IMR-90 (cell line): ENCODE measurements around the gene TNFRSF1B. TPM values are rescaled to one million over a fixed set of nuclear protein-coding genes. Genes with fewer than 3 reads are reported as not detected.

Experiments
- ATAC-seq: fragments of 200-7000 bp; cut with Tn5 transposase; 2 replicates; pipeline ENCODE4 v1.9.1; 2020; ENCODE audit warnings: low read depth, mild to moderate bottlenecking, moderate library complexity
- BruUV-seq: library from RNA; stranded (reverse); fragments of 400-500 nt; replicated peaks from 2 replicates; lab custom pipeline; 2021; lab: Mats Ljungman, UMichigan
- CTCF ChIA-PET: fragments of 300-600 bp; formaldehyde crosslinking; extraction: SDS; loops from one replicate; lab custom pipeline; 2021; ENCODE audit warnings: antibody characterized with exemption; lab: Yijun Ruan, JAX
- POLR2A ChIA-PET: fragments of 300-600 bp; sonication (Branson Sonifier 250); formaldehyde crosslinking; loops from one replicate; lab custom pipeline; 2022; ENCODE audit warnings: antibody characterized with exemption; ENCODE audit not compliant: unreplicated experiment; lab: Charles Lee
- DNase-seq: peaks from one replicate; pipeline ENCODE4 v3.0.0; 2013
- H2AFZ ChIP-seq: replicated peaks from 2 replicates; pipeline ENCODE3; 2013; ENCODE audit warnings: low read length, mild to moderate bottlenecking; ENCODE audit not compliant: poor library complexity
- H2AK5ac ChIP-seq: 2 replicates; pipeline ENCODE4 v1.6.1; 2013; ENCODE audit warnings: low read depth, low read length, inconsistent platforms
- H2AK9ac ChIP-seq: replicated peaks from 2 replicates; pipeline ENCODE3; 2013; ENCODE audit warnings: mild to moderate bottlenecking, low read depth, low read length, moderate library complexity; ENCODE audit not compliant: poor library complexity
- H2BK120ac ChIP-seq: 2 replicates; pipeline ENCODE4 v1.6.1; 2013; ENCODE audit warnings: low read depth, low read length, inconsistent platforms
- H2BK15ac ChIP-seq: 3 replicates; pipeline ENCODE4 v1.6.1; 2013; ENCODE audit warnings: low read depth, low read length, inconsistent platforms
- H2BK20ac ChIP-seq: 2 replicates; pipeline ENCODE4 v1.6.1; 2013; ENCODE audit warnings: low read depth, mild to moderate bottlenecking, inconsistent platforms, low read length, moderate library complexity
- H2BK5ac ChIP-seq: 2 replicates; pipeline ENCODE4 v1.6.1; 2013; ENCODE audit warnings: mild to moderate bottlenecking, low read depth, low read length, inconsistent platforms; ENCODE audit not compliant: poor library complexity, severe bottlenecking
- H3K14ac ChIP-seq: replicated peaks from 2 replicates; pipeline ENCODE4 v1.6.1; 2013; ENCODE audit warnings: low read depth, low read length, inconsistent platforms
- H3K18ac ChIP-seq: 2 replicates; pipeline ENCODE4 v1.6.1; 2013; ENCODE audit warnings: low read depth, low read length, control low read depth
- H3K23ac ChIP-seq: 2 replicates; pipeline ENCODE4 v1.6.1; 2013; ENCODE audit warnings: low read depth, low read length, inconsistent platforms
- H3K27ac ChIP-seq: 2 replicates; pipeline ENCODE4 v1.5.1; 2013; ENCODE audit warnings: mild to moderate bottlenecking, control low read depth, low read length; ENCODE audit not compliant: insufficient read depth
- H3K27me3 ChIP-seq: 2 replicates; pipeline ENCODE4 v1.6.1; 2013; ENCODE audit warnings: low read length; ENCODE audit not compliant: control insufficient read depth, insufficient read depth
- H3K36me3 ChIP-seq: 2 replicates; pipeline ENCODE4 v1.6.1; 2013; ENCODE audit warnings: low read length, mixed read lengths; ENCODE audit not compliant: control insufficient read depth, insufficient read depth
- H3K4ac ChIP-seq: 2 replicates; pipeline ENCODE4 v1.6.1; 2013; ENCODE audit warnings: low read depth, low read length, inconsistent platforms
- H3K4me1 ChIP-seq: 2 replicates; pipeline ENCODE4 v1.6.1; 2013; ENCODE audit warnings: low read length, mixed read lengths; ENCODE audit not compliant: control insufficient read depth, insufficient read depth
- H3K4me2 ChIP-seq: 2 replicates; pipeline ENCODE4 v1.6.1; 2013; ENCODE audit warnings: low read depth, mild to moderate bottlenecking, control low read depth, low read length, moderate library complexity
- H3K4me3 ChIP-seq: 2 replicates; pipeline ENCODE4 v1.5.1; 2013; ENCODE audit warnings: low read depth, mild to moderate bottlenecking, control low read depth, low read length, moderate library complexity; ENCODE audit not compliant: insufficient read depth
- H3K56ac ChIP-seq: 2 replicates; pipeline ENCODE4 v1.6.1; 2013; ENCODE audit warnings: low read length, inconsistent platforms; ENCODE audit not compliant: insufficient read depth; ENCODE audit errors: extremely low read depth
- H3K79me1 ChIP-seq, 2 experiments: 2 replicates each; pipeline ENCODE4 v1.6.1; 2013; ENCODE audit warnings: low read length in 2 of 2, inconsistent platforms in 1 of 2, low read depth in 1 of 2
- H3K9ac ChIP-seq: 2 replicates; pipeline ENCODE4 v1.6.1; 2013; ENCODE audit warnings: low read depth, low read length, control low read depth
- H3K9me1 ChIP-seq: 2 replicates; pipeline ENCODE4 v1.6.1; 2013; ENCODE audit warnings: low read length, inconsistent platforms; ENCODE audit not compliant: insufficient read depth
- H3K9me3 ChIP-seq: 2 replicates; pipeline ENCODE4 v1.6.1; 2013; ENCODE audit warnings: low read length; ENCODE audit not compliant: control insufficient read depth, insufficient read depth
- H4K20me1 ChIP-seq: 2 replicates; pipeline ENCODE4 v1.6.1; 2013; ENCODE audit warnings: low read length, inconsistent platforms; ENCODE audit not compliant: insufficient read depth
- H4K5ac ChIP-seq: 2 replicates; pipeline ENCODE4 v1.6.1; 2013; ENCODE audit warnings: mild to moderate bottlenecking, low read depth, low read length, control low read depth
- H4K8ac ChIP-seq, 2 experiments: 2 replicates each; pipeline ENCODE4 v1.6.1; 2013; ENCODE audit warnings: low read depth in 2 of 2, low read length in 2 of 2, control low read depth in 1 of 2, inconsistent platforms in 1 of 2
- H4K91ac ChIP-seq: 2 replicates; pipeline ENCODE4 v1.6.1; 2013; ENCODE audit warnings: low read depth, low read length, inconsistent platforms; ENCODE audit not compliant: insufficient read depth
- BHLHE40 ChIP-seq: fragments of 150-350 bp; IDR thresholded peaks from 2 replicates; pipeline ENCODE4 v1.6.1; 2016; ENCODE audit warnings: mild to moderate bottlenecking, low read depth, low read length
- FOS ChIP-seq: fragments of 150-350 bp; IDR thresholded peaks from 2 replicates; pipeline ENCODE4 v1.6.1; 2016; ENCODE audit warnings: low read depth, low read length
- MAFK ChIP-seq: IDR thresholded peaks from 2 replicates; pipeline ENCODE4 v1.6.1; 2012; ENCODE audit warnings: low read depth, low read length, improper control_type of control experiment
- MAZ ChIP-seq: IDR thresholded peaks from 2 replicates; pipeline ENCODE4 v1.6.1; 2012; ENCODE audit warnings: low read depth, mild to moderate bottlenecking, low read length, improper control_type of control experiment, moderate library complexity, borderline replicate concordance
- MXI1 ChIP-seq: IDR thresholded peaks from 2 replicates; pipeline ENCODE4 v1.6.1; 2012; ENCODE audit warnings: low read depth, mild to moderate bottlenecking, low read length, moderate library complexity, borderline replicate concordance
- POLR2A ChIP-seq: IDR thresholded peaks from 2 replicates; pipeline ENCODE4 v1.6.1; 2012; ENCODE audit warnings: mild to moderate bottlenecking, low read depth, low read length
- RCOR1 ChIP-seq: IDR thresholded peaks from 2 replicates; pipeline ENCODE4 v1.6.1; 2012; ENCODE audit warnings: mild to moderate bottlenecking, low read length, improper control_type of control experiment; ENCODE audit not compliant: insufficient replicate concordance
- SMC3 ChIP-seq: fragments of 150-350 bp; IDR thresholded peaks from 2 replicates; pipeline ENCODE4 v1.6.1; 2016; ENCODE audit warnings: low read depth, mild to moderate bottlenecking, antibody characterized with exemption, low read length, moderate library complexity
- WGBS, 2 experiments: methylation state at CpG; one replicate each; pipeline versions ENCODE4 v1.1.5 to v1.1.7; 2013; ENCODE audit warnings: missing lambda C conversion rate in 2 of 2; ENCODE audit not compliant: insufficient read length in 1 of 2; ENCODE audit errors: extremely low coverage in 2 of 2; 5-methylcytosine and 5-hydroxymethylcytosine counted together
- dilution Hi-C: fragments of 300-500 bp; cut with HindIII; formaldehyde crosslinking; loops from one replicate; pipeline ENCODE4 v1.14.3; 2018; ENCODE audit warnings: low sequenced_read_pairs; ENCODE audit not compliant: unreplicated experiment
- in situ Hi-C: fragments of 300-500 bp; cut with MboI; formaldehyde crosslinking; loops from 3 replicates; pipeline ENCODE4 v1.14.3; 2019; ENCODE audit warnings: low sequenced_read_pairs, inconsistent platforms, mixed read lengths
- intact Hi-C: fragments of 100-400 bp; cut with micrococcal nuclease; formaldehyde crosslinking; loops from 2 replicates; pipeline ENCODE4 v1.10.0; 2022
- polyA plus RNA-seq, 3 experiments: library from polyadenylated mRNA; depleted of rRNA; stranded (reverse); fragments of >200 nt; gene quantifications; 2 replicates each; pipeline ENCODE4 v1.2.3, GENCODE V29; 2012; ENCODE audit warnings: low replicate concordance in 1 of 3
- total RNA-seq: library from RNA; depleted of rRNA; stranded (reverse); fragments of >200 nt; gene quantifications from 2 replicates; pipeline ENCODE4 v1.2.3, GENCODE V29; 2012
- TF ChIP-seq, protein P1 (sequence below): fragments of 150-350 bp; IDR thresholded peaks from 2 replicates; pipeline ENCODE4 v1.6.1; 2017; ENCODE audit warnings: mild to moderate bottlenecking, antibody characterized with exemption, low read length, low read depth

Gene TNFRSF1B
- total and polyA plus RNA-seq, 2 of the 4 experiments (the other 2 are of a cell fraction), result 4.3 to 8.9 TPM

DNA sequence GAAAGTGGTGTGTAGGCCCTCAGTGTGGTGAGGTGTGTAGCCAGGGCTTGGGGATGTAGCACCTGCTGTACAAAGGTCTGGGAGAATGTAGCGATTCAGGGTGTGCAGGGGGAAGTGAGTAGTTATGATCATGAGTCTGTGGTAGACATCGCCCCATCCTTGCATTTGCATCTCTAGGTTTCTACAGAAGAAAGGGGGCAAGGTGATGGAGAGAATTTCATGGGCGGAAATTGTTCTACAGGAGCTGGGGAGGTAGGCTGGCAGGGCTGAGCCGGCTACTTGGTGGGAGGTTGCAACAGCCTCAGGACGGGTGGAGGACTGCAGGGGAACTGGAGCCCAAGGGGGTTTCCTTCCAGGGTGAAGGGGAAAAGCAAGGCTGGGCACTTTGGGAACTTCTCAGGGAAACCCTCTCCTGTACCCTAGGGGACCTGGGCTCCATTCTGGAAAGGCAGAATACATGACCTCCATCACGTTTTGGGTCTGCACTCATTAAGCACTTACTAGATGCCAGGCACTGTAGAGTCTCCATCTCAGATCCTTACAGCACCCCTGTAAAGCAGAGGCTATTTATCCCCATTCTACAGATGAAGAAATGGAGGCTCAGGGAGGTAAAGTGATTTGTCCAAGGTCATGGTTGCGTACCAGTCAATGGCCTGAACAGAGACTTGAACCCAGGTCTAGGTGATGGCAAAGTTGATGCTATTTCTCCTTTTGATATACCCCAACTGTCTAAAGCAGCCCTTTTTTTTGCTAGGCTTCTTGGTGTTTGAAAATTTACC is 14.5 kb upstream of the TNFRSF1B start (continued):
- TF ChIP-seq SMC3 (no peak), MAZ (no peak)

DNA sequence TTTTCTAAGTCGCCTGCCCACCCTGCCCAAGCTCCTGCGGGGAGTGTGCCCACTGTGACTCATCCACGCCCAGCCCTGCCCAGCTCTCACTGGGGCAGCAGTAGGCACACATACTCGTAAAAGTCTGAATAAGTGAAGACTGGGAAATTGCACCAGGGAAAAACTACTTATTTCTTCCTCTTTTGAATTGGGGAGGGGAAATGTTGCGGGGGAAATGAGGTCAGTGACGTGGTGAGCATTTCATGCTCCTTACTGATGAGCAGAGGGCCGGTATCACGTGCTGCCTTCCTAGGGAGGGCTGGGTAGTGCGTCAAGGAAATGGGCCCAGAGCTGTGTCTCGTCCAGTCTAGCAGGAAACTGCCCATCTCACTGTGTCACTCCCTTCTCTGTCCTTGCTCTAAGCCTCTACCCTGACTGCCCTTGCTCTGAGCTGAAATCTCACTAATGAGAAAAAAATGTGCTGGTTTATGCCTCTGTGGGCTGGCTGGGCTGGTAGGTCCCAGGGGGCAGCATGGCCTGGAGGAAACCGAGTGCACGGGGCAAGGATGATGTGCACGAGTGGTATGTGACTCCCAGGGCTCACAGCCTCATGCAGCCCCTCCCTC is 13.5 kb upstream of the TNFRSF1B start:
- Histone ChIP-seq H3K4ac (peak overlapping the region; percentile 89), H3K9me1 (peaks cover 12% of the 10 kb centered on the region), H4K20me1 (no peaks in the 10 kb centered on the region), H2AK5ac (peak overlapping the region; percentile 95), H4K8ac (peak overlapping the region; percentile 81 to 85), H2AK9ac (peak overlapping the region; percentile 88), H3K4me3 (no peak overlapping the region), H3K9me3 (peaks cover 4% of the 10 kb centered on the region; the same call in 1 of the 2 replicates), H2BK20ac (peak overlapping the region; percentile 96), H3K18ac (peak overlapping the region; percentile 80), H2AFZ (peak overlapping the region; percentile 87), H2BK120ac (peak overlapping the region; percentile 70), H4K91ac (peak overlapping the region; percentile 81), H3K14ac (peak overlapping the region; percentile 11), H2BK5ac (peak overlapping the region; percentile 89), H3K9ac (0 out of 2 replicates have a peak overlapping the region, but pooled peaks have one; percentile 15), H3K23ac (peak overlapping the region; percentile 4; the same call in 1 of the 2 replicates), H3K36me3 (no peaks in the 10 kb centered on the region), H3K79me1 (no peaks in the 10 kb centered on the region), H3K56ac (peak overlapping the region; percentile 70; the same call in 1 of the 2 replicates), H3K4me1 (peaks cover 20% of the 10 kb centered on the region), H3K27me3 (no peaks in the 10 kb centered on the region), H2BK15ac (peak overlapping the region; percentile 49), H3K4me2 (peak overlapping the region; percentile 16; the same call in 1 of the 2 replicates), H4K5ac (peak overlapping the region; percentile 62), H3K27ac (peak overlapping the region; percentile 82)
- TF ChIP-seq POLR2A, result no peak
- no peak for TF ChIP-seq MXI1
- peak; percentile 56 for TF ChIP-seq RCOR1
- TF ChIP-seq, protein P1, sequence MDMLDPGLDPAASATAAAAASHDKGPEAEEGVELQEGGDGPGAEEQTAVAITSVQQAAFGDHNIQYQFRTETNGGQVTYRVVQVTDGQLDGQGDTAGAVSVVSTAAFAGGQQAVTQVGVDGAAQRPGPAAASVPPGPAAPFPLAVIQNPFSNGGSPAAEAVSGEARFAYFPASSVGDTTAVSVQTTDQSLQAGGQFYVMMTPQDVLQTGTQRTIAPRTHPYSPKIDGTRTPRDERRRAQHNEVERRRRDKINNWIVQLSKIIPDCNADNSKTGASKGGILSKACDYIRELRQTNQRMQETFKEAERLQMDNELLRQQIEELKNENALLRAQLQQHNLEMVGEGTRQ, result peak; percentile 90
- TF ChIP-seq BHLHE40, result peak; percentile 84
- TF ChIP-seq MAZ, result peak; percentile 61; the same call in 1 of the 2 replicates
- no peak for TF ChIP-seq MAFK
- TF ChIP-seq FOS, result peak; percentile 53
- ChIA-PET POLR2A (no interaction called here), CTCF (interaction anchor here (1.2 kb wide), 1 partner anchor 10 kb away, joined by 4 read pairs; no protein-coding TSS in a partner anchor)
- in situ Hi-C loops (no loop called here), dilution Hi-C loops (no loop called here), intact Hi-C loops (no loop called here)
- DNase-seq (peak; percentile 88), ATAC-seq (peak; percentile 98)
- no CpG with 5 or more reads among the region's 13 CpGs for WGBS, 2 experiments
- no TSS peak for BruUV-seq
